GM12865 (cell line): ENCODE results near the gene SELENOO.

Experiments used
- DNase-seq: peaks from one replicate; pipeline ENCODE4 v3.0.0; 2010; ENCODE audit warnings: low read depth
- H3K4me3 ChIP-seq: 2 replicates; pipeline ENCODE4 v1.5.1; 2011; ENCODE audit warnings: mild to moderate bottlenecking, low read depth, low read length, control low read depth
- CTCF ChIP-seq: IDR thresholded peaks from 2 replicates; pipeline ENCODE4 v1.5.1; 2011; ENCODE audit warnings: low read length, control low read depth, low read depth, inconsistent platforms; ENCODE audit not compliant: insufficient read depth; ENCODE audit errors: missing control alignments

SELENOO gene

GRCh38 chr22:50255607-50256006 lies 54.8 kb downstream of the SELENOO start:
- H3K4me3 ChIP-seq: no peak overlapping the region
- DNase-seq: no peak
- TF ChIP-seq CTCF: no peak

- H3K4me3 ChIP-seq: no peak overlapping the region
- no peak for DNase-seq
- no peak for TF ChIP-seq CTCF
Measured at GRCh38 chr22:50256258-50256862, 55.5 kb downstream of the SELENOO start.

GRCh38 chr22:50257041-50257440 lies 56.2 kb downstream of the SELENOO start:
- DNase-seq: no peak
- TF ChIP-seq CTCF: no peak

GRCh38 chr22:50257451-50258360 lies 56.9 kb downstream of the SELENOO start:
- no peak overlapping the region for H3K4me3 ChIP-seq
- DNase-seq: no peak
- no peak for TF ChIP-seq CTCF

More at GRCh38 chr22:50257041-50257440, 56.2 kb downstream of the SELENOO start:
- no peak overlapping the region for H3K4me3 ChIP-seq

- no peak for DNase-seq
- H3K4me3 ChIP-seq: no peak overlapping the region
- TF ChIP-seq CTCF: no peak
Measured at GRCh38 chr22:50258361-50259292, 57.8 kb downstream of the SELENOO start.

GRCh38 chr22:50259302-50259701 lies 58.5 kb downstream of the SELENOO start:
- no peak for DNase-seq
- H3K4me3 ChIP-seq: no peak overlapping the region
- no peak for TF ChIP-seq CTCF
